ENCODE data around the gene KIRREL3. TPM values are rescaled to one million over a fixed set of nuclear protein-coding genes. Genes with fewer than 3 reads are reported as not detected.
A peak's percentile ranks its signal among the peaks of the same experiment; 100 is the strongest.

The KIRREL3 gene
- total and polyA plus RNA-seq, 4 donors: 0.90 TPM; not detected in 3

- intact Hi-C loops (cut with DNase I): loop anchor here (5.0 to 10.0 kb wide), 3 partner anchors 70 to 115 kb away; partner anchors contain the start of gene DCPS (in 1 of the 2)
- H3K4me1 ChIP-seq (ENCODE audit: control insufficient read depth in 1 of 2, insufficient read depth in 2 of 2, low read length in 2 of 2): no peaks in the 10 kb centered on the region
These were observed 583.3 kb downstream of the KIRREL3 start for GRCh38 chr11:126417091-126417862.

GRCh38 chr11:126416542-126417090, 584.0 kb downstream of the KIRREL3 start:
- Histone ChIP-seq H3K9me3 (ENCODE audit: control insufficient read depth, low read length) (no peaks in the 10 kb centered on the region), H3K27ac (ENCODE audit: low read depth in 1 of 2, low read length in 2 of 2) (peak overlapping the region in 1 of 2 donors; percentile 66), H3K27me3 (ENCODE audit: control insufficient read depth in 1 of 2, insufficient read depth in 2 of 2, low read length in 1 of 2) (no peaks in the 10 kb centered on the region), H3K4me1 (ENCODE audit: control insufficient read depth in 1 of 2, insufficient read depth in 2 of 2, low read length in 2 of 2) (no peaks in the 10 kb centered on the region), H3K36me3 (ENCODE audit: control insufficient read depth in 1 of 2, insufficient read depth in 2 of 2, low read length in 1 of 2) (no peaks in the 10 kb centered on the region), H3K4me3 (ENCODE audit: low read length in 2 of 2) (peak overlapping the region in 1 of 2 donors; percentile 12)
- 3 to 5% methylated on average over 43 to 52 of the region's 52 CpGs for WGBS, 2 donors
- ATAC-seq (ENCODE audit: low FRiP score) (peak; percentile 91), DNase-seq (peak; percentile 95 to 96)
- intact Hi-C loops (cut with DNase I): loop anchor here (5.0 to 10.0 kb wide), 3 partner anchors 69 to 114 kb away; partner anchors contain the start of gene DCPS (in 1 of the 2)

More at GRCh38 chr11:126417091-126417862, 583.3 kb downstream of the KIRREL3 start:
- no peaks in the 10 kb centered on the region for H3K27me3 ChIP-seq (ENCODE audit: control insufficient read depth in 1 of 2, insufficient read depth in 2 of 2, low read length in 1 of 2)
- no peaks in the 10 kb centered on the region for H3K9me3 ChIP-seq (ENCODE audit: control insufficient read depth, low read length)
- peak overlapping the region in 1 of 2 donors; percentile 12 for H3K4me3 ChIP-seq (ENCODE audit: low read length in 2 of 2)
- H3K36me3 ChIP-seq (ENCODE audit: control insufficient read depth in 1 of 2, insufficient read depth in 2 of 2, low read length in 1 of 2): no peaks in the 10 kb centered on the region
- ATAC-seq (ENCODE audit: low FRiP score) (no peak), DNase-seq (no peak)
- WGBS, 2 donors: 51 to 55% methylated on average over 12 of the region's 12 CpGs
- H3K27ac ChIP-seq (ENCODE audit: low read depth in 1 of 2, low read length in 2 of 2): peak overlapping the region in 1 of 2 donors; percentile 14

DNA sequence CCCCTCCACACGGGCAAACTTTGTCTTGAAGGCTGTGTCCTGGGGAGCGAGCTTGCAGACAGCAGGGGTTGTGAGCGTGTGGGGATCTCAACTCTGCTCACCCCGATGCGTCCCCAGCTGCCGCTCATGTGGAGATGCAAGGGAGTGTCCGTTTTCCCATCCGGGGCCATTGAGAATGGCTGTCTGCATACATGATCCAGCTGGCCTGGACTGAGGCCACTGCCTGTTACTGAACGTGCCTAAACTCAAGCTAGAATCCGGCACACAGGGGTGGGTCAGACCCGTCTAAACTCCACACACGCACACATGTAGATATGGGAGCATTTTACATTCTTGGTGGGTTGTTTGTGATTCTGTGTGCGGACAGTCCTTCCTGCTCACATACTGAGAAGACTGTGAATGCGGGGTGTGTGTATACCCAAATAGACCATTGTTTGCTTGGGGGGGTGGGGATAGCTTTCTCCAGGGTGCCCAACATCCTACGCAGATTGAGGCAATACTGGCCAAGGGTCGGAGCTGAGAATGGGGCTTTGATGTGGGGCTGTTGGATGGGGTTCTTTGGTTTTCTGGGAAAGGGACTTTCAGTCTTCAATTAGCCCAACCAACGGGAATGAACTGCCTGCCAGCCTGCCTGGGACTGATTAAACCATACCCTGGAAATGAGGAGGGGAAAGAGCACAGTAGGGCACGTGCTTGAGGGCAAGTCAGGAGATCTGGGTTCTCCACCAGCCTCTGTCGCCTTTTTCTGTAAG, 584.7 kb downstream of the KIRREL3 start:
- no peaks in the 10 kb centered on the region for H3K4me1 ChIP-seq (ENCODE audit: control insufficient read depth in 1 of 2, insufficient read depth in 2 of 2, low read length in 2 of 2)
- intact Hi-C loops (cut with DNase I): loop anchor here (5.0 to 10.0 kb wide), 3 partner anchors 69 to 114 kb away; partner anchors contain the start of gene DCPS (in 1 of the 2)

GRCh38 chr11:126415128-126415527, 585.4 kb downstream of the KIRREL3 start:
- H3K4me3 ChIP-seq (ENCODE audit: low read length in 2 of 2): no peak overlapping the region
- H3K27me3 ChIP-seq (ENCODE audit: control insufficient read depth in 1 of 2, insufficient read depth in 2 of 2, low read length in 1 of 2): no peaks in the 10 kb centered on the region
- no peaks in the 10 kb centered on the region for H3K36me3 ChIP-seq (ENCODE audit: control insufficient read depth in 1 of 2, insufficient read depth in 2 of 2, low read length in 1 of 2)
- peak; percentile 92 to 93 for DNase-seq
- no peaks in the 10 kb centered on the region for H3K9me3 ChIP-seq (ENCODE audit: control insufficient read depth, low read length)
- peak; percentile 75 for ATAC-seq (ENCODE audit: low FRiP score)
- WGBS, 2 donors: 3 to 5% methylated on average over 7 of the region's 7 CpGs
- H3K4me1 ChIP-seq (ENCODE audit: control insufficient read depth in 1 of 2, insufficient read depth in 2 of 2, low read length in 2 of 2): no peaks in the 10 kb centered on the region
- peak overlapping the region; percentile 24 to 91 for H3K27ac ChIP-seq (ENCODE audit: low read depth in 1 of 2, low read length in 2 of 2)
- intact Hi-C loops (cut with DNase I): loop anchor here (5.0 to 10.0 kb wide), 3 partner anchors 68 to 113 kb away; partner anchors contain the start of gene DCPS (in 1 of the 2)

More for the DNA sequence above, 584.7 kb downstream of the KIRREL3 start:
- Histone ChIP-seq H3K27ac (ENCODE audit: low read depth in 1 of 2, low read length in 2 of 2) (peak overlapping the region; percentile 24 to 66), H3K36me3 (ENCODE audit: control insufficient read depth in 1 of 2, insufficient read depth in 2 of 2, low read length in 1 of 2) (no peaks in the 10 kb centered on the region), H3K9me3 (ENCODE audit: control insufficient read depth, low read length) (no peaks in the 10 kb centered on the region), H3K27me3 (ENCODE audit: control insufficient read depth in 1 of 2, insufficient read depth in 2 of 2, low read length in 1 of 2) (no peaks in the 10 kb centered on the region), H3K4me3 (ENCODE audit: low read length in 2 of 2) (no peak overlapping the region)
- 45 to 62% methylated on average over 19 of the region's 19 CpGs for WGBS, 2 donors
- ATAC-seq (ENCODE audit: low FRiP score) (peak; percentile 54), DNase-seq (peak in 1 of 2 donors; percentile 81)

- ATAC-seq (ENCODE audit: low FRiP score): peak; percentile 30
- H3K4me1 ChIP-seq (ENCODE audit: control insufficient read depth in 1 of 2, insufficient read depth in 2 of 2, low read length in 2 of 2): no peaks in the 10 kb centered on the region
These were observed 586.0 kb downstream of the KIRREL3 start for GRCh38 chr11:126414615-126415014.

DNA sequence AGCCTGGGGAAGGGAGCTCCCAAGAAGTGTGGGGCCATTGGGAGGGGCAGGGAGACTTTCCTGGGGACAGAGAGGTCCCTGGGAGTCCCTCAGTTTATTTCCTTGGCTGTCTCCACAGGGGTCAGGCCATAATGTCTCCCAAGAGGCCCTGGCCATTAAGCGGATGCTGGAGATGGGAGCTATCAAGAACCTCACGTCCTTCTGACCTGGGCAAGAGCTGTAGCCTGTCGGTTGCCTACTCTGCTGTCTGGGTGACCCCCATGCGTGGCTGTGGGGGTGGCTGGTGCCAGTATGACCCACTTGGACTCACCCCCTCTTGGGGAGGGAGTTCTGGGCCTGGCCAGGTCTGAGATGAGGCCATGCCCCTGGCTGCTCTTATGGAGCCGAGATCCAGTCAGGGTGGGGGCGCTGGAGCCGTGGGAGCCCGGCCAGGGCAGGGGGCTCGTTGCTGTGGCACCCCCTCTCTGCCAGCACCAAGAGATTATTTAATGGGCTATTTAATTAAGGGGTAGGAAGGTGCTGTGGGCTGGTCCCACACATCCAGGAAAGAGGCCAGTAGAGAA, 586.6 kb downstream of the KIRREL3 start:
- H3K9me3 ChIP-seq (ENCODE audit: control insufficient read depth, low read length): no peaks in the 10 kb centered on the region
- intact Hi-C loops (cut with DNase I): loop anchor here (5.0 to 10.0 kb wide), 2 partner anchors 57 to 99 kb away; partner anchors contain the start of gene ST3GAL4 (in 1 of the 2)
- WGBS, 2 donors: 90 to 93% methylated on average over 9 of the region's 9 CpGs
- peak overlapping the region in 1 of 2 donors; percentile 91 for H3K27ac ChIP-seq (ENCODE audit: low read depth in 1 of 2, low read length in 2 of 2)
- no peaks in the 10 kb centered on the region for H3K36me3 ChIP-seq (ENCODE audit: control insufficient read depth in 1 of 2, insufficient read depth in 2 of 2, low read length in 1 of 2)
- no peaks in the 10 kb centered on the region for H3K4me1 ChIP-seq (ENCODE audit: control insufficient read depth in 1 of 2, insufficient read depth in 2 of 2, low read length in 2 of 2)
- ATAC-seq (ENCODE audit: low FRiP score) (no peak), DNase-seq (peak in 1 of 2 donors; percentile 43)
- no peak overlapping the region for H3K4me3 ChIP-seq (ENCODE audit: low read length in 2 of 2)
- no peaks in the 10 kb centered on the region for H3K27me3 ChIP-seq (ENCODE audit: control insufficient read depth in 1 of 2, insufficient read depth in 2 of 2, low read length in 1 of 2)

More at GRCh38 chr11:126414615-126415014, 586.0 kb downstream of the KIRREL3 start:
- Histone ChIP-seq H3K36me3 (ENCODE audit: control insufficient read depth in 1 of 2, insufficient read depth in 2 of 2, low read length in 1 of 2) (no peaks in the 10 kb centered on the region), H3K9me3 (ENCODE audit: control insufficient read depth, low read length) (no peaks in the 10 kb centered on the region), H3K27me3 (ENCODE audit: control insufficient read depth in 1 of 2, insufficient read depth in 2 of 2, low read length in 1 of 2) (no peaks in the 10 kb centered on the region), H3K4me3 (ENCODE audit: low read length in 2 of 2) (no peak overlapping the region), H3K27ac (ENCODE audit: low read depth in 1 of 2, low read length in 2 of 2) (peak overlapping the region in 1 of 2 donors; percentile 91)
- WGBS, 2 donors: 8 to 12% methylated on average over 5 of the region's 5 CpGs
- intact Hi-C loops (cut with DNase I): loop anchor here (5.0 to 10.0 kb wide), 4 partner anchors 57 to 112 kb away; partner anchors contain the start of genes DCPS (in 1 of the 2) and ST3GAL4 (in 1 of the 2)
- peak in 1 of 2 donors; percentile 86 for DNase-seq

- 96 to 98% methylated on average over 11 of the region's 11 CpGs for WGBS, 2 donors
- ATAC-seq (ENCODE audit: low FRiP score): no peak
These were observed 587.1 kb downstream of the KIRREL3 start for GRCh38 chr11:126413426-126413825.

More at GRCh38 chr11:126413426-126413825, 587.1 kb downstream of the KIRREL3 start:
- Histone ChIP-seq H3K4me1 (ENCODE audit: control insufficient read depth in 1 of 2, insufficient read depth in 2 of 2, low read length in 2 of 2) (no peaks in the 10 kb centered on the region), H3K27ac (ENCODE audit: low read depth in 1 of 2, low read length in 2 of 2) (no peak overlapping the region), H3K27me3 (ENCODE audit: control insufficient read depth in 1 of 2, insufficient read depth in 2 of 2, low read length in 1 of 2) (no peaks in the 10 kb centered on the region), H3K36me3 (ENCODE audit: control insufficient read depth in 1 of 2, insufficient read depth in 2 of 2, low read length in 1 of 2) (no peaks in the 10 kb centered on the region), H3K9me3 (ENCODE audit: control insufficient read depth, low read length) (no peaks in the 10 kb centered on the region), H3K4me3 (ENCODE audit: low read length in 2 of 2) (no peak overlapping the region)
- intact Hi-C loops (cut with DNase I): loop anchor here (5.0 to 10.0 kb wide), 2 partner anchors 56 to 99 kb away; partner anchors contain the start of gene ST3GAL4 (in 1 of the 2)
- peak in 1 of 2 donors; percentile 55 for DNase-seq
